NCI-H510A (cell line): ENCODE results near the gene PEAR1.
A peak's percentile ranks its signal among the peaks of the same experiment; 100 is the strongest.

ENCODE experiments used
- DNase-seq: peaks from one replicate; lab custom pipeline; 2025; lab: John Stamatoyannopoulos, UW

PEAR1 gene

DNA sequence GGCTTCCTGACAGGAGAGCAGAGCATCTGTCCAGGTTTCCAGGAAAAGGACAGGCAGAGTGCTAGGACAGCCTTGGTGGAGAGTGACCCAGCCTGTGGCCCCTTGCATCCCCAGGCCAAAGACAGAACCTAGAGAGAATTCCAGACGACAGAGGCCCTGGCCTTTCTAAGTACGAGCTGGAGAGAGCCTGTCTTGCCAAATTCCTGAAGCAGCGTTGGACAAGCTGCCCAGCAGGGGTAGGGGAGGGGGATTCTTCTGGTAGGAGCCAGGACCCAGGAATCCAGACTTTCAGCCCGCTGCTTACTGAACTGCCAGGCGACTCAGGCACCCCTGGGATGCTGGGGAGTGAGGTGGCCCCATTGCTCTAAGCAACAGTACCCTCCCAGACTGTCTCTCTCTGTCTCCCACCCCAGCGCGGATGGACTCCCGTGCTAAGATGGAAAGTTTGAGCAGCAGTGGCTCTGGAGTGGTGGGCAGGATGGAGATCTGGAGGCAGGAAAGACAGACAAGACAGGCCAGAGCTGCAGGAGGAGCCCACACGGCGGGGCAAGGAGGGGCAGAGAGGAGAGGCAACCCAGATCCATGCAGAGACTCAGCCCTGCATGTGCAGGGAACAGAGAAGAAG, 8.8 kb upstream of the PEAR1 start:
- DNase-seq = no peak

DNA sequence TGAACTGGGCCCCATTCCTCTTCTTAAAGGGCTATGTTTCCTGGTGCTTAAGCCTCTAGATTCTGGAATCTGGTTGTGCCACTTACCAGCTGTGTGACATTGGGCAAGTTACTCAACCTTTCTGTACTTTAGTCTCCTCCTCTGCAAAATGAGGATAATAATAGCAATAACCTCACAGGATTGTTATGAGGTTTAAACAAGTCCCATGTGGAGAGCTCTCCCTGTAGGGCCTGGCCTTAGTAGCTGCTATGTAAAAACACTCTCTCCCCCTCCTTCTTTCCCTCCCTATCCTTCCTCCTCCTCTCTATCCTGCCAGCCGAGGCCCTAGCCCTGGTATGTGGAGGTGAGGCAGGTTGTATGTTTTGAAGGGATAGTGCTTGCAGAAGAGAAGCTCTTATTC, 8.2 kb upstream of the PEAR1 start:
- no peak for DNase-seq

DNA sequence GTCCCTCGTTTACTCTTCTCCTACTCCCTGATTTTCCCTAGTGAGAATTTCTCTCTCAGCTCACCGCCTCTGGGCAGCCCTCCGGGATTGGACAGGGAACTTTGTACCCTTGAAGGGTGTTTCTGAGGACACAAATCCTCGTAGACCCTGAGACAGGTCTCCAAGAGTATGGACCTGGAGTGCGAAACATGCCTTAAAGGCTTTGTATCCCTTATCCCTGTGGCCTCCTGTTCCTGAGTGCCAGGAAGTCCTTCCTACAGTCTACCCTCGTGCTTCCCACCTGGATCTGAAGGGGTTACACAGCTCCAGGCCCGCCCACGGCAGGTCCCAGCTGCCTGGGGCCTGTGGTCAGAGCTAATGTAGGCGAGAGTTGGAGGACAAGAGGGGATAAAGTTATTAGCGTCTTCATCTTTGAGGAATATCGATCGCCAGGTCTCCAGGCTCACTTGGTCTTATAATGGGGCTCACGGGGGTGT, 7.6 kb upstream of the PEAR1 start:
- DNase-seq = no peak

GRCh38 chr1:156886583-156887281, 6.8 kb upstream of the PEAR1 start:
- DNase-seq = no peak

- DNase-seq = no peak
Measured at GRCh38 chr1:156887317-156887716, 6.2 kb upstream of the PEAR1 start.

DNA sequence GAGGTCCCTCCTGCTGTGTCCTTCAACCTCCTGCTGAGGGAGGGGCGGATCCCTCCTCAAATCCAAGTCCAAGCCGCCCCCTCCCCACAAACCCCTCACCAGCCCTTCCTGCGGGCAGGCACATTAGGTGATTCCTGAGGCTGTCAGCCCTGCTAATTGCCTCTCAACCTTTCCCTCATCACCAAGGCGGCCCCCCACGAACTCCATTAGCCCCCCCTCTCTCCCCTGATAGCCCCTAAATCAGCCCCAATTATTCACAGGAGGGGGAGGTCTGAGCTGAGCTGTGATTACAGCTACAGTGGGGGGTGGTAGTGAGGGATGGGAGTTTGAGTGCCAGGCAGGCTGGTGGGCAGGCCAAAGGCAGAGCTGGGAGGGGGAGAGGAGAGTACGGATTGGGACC, 5.8 kb upstream of the PEAR1 start:
- DNase-seq = no peak

GRCh38 chr1:156889802-156890580, 3.5 kb upstream of the PEAR1 start:
- DNase-seq = peak; percentile 17

DNA sequence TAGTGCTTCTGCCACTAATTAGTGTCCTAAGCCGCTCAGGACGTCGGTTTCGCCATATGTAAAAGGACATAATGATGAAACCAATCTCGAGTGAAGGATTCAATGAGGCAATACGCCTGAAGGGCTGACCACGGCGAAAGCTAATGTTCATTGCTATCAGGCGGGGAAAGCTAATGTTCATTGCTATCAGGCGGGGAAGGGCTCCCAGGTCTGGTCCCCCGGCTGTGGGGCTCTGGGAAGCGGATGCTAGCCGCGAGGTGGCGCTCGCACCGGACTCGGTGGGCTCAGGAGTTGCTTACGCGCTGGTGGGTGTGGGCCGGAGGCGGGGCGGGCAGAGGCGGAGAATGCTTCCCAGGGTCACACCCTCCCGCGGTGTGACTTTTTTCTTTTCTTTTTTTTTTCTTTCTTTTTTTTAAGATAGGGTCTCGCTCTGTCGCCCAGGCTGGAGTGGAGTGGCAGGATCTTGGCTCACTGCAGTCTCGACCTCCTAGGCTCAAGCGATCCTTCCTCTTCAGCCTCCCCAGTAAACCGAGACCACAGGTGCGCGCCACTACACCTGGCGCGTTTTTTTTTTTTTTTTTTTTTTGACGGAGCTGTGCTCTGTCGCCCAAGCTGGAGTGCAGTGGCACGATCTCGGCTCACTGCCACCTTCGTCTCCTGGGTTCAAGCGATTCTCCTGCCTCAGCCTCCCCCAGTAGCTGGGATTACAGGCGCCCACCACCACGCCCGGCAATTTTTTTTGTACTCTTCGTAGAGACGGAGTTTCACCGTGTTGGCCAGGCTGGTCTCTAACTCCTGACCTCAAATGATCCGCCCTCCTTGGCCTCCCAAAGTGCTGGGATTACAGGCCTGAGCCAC, 1.1 kb upstream of the PEAR1 start:
- DNase-seq = peak; percentile 65

DNA sequence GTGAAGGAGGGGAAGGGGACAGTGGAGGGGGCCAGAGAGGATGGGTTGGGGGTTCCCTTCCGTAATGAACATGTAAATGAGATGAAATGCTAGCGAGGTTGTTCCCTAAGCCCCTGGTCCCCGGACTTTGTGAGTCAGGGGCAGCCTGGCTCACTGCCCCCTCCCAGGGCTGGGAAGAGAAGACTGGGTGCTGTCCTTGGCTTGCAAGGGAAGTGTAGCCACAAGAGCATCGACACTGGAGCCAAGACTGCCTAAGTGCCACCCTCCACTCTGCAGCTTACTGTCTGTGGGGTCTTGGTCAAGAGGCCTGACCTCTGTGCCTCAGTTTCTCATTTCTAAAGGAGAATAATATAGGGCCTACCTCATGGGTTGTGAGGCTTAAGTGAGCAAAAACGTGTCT, 483 bp downstream of the PEAR1 start:
- DNase-seq = no peak

- DNase-seq = no peak
Measured at GRCh38 chr1:156894711-156895454, 1.4 kb downstream of the PEAR1 start.

DNA sequence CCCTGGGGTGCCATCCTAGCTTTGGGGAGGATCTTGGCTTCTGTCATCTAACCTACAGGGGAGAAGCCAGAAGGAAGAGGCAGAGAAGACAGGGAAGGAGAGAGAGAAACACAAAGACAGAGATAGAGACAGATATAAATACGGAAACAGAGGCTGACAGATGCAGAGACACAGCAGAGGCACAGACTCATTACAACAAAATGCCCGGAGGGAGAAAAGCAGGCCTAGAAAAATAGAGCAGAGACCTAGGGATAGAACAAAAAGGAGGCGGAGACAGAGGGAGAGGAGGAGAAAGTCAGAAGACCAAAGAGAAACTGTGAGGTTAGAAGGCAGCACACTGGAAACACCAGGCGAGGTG, 1.9 kb downstream of the PEAR1 start:
- no peak for DNase-seq

DNA sequence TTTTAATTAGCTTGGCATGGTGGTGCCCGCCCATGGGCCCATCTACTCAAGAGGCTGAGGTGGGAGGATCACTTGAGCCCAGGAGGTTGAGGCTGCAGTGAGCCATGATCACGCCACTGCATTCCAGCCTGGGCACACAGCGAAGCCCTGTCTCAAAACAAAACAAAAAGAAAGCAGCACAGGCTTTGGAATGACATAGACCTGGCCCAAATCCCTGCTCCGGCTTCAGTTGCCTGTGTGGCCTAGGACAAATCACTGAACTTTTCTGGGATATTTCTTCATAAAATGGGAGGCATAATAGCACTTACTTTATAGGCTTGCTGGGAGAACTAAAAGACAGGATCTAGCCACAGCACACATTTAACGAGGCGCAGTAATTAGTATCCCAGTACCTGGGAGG, 2.4 kb downstream of the PEAR1 start:
- DNase-seq = no peak

DNA sequence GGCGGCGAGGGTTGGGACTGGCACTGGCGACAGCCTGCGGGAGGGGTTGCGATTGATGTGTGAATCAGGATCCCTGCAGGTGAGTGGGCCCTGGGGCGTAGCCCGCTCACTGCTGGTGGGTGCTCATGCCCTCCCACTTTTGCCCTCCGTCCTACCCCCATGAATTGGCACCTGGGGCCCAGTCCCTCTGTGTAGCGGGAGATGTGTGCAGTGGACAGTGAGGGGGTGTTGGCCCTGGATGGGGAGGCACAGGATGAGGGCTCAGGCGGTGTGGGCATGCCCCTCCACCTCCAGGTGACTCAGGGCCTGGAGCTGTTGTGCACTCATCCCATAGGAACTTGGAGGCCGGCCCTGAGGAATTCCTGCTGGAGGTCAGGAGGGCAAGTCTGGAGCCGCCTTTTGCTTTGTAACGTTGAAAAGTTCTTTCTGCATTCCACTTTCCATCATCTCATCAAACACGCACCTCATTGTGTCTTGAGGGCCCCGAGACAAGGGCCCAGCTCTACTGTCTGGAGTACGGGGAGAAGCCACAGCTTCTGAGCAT, 3.0 kb downstream of the PEAR1 start:
- no peak for DNase-seq

DNA sequence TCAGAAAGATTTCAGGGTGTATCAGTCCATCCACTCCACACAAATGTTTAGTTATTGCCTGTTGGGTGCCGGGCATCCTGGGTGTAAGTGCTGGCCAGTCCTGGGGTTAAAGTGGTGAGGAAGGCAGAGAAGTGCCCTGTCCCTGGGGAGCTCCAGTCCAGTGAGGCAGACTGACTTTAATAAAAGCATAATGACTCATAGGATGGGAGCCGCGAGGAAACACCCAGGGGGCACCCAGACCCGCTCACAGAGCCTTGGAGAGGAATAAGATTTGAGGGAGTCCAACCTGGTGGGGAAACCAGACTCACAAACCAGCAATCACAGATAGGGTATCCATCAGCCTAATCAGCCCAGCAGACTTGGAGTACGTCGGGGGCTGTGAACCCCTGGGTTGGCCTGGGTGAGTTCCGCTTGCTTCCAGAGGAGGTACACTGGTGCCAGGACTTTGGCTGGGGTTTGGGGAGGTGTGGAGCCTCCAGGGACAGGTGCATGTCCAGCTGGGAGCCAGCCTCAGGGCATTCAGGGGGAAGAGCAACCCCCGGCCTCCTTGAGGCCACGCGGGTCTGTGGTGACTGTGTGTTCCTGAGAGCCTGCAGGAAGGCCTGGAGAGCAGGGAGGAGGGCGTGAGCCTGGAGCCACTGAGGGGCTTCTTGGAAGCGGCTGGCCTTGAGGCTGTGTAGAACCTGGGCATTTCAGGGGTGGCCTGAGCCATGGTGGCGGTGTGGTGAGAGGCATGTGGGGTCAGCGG, 3.7 kb downstream of the PEAR1 start:
- DNase-seq = no peak

GRCh38 chr1:156898161-156898566, 4.6 kb downstream of the PEAR1 start:
- DNase-seq = no peak

GRCh38 chr1:156898971-156899664, 5.6 kb downstream of the PEAR1 start:
- no peak for DNase-seq

- DNase-seq = no peak
Measured at GRCh38 chr1:156899956-156900718, 6.6 kb downstream of the PEAR1 start.

DNA sequence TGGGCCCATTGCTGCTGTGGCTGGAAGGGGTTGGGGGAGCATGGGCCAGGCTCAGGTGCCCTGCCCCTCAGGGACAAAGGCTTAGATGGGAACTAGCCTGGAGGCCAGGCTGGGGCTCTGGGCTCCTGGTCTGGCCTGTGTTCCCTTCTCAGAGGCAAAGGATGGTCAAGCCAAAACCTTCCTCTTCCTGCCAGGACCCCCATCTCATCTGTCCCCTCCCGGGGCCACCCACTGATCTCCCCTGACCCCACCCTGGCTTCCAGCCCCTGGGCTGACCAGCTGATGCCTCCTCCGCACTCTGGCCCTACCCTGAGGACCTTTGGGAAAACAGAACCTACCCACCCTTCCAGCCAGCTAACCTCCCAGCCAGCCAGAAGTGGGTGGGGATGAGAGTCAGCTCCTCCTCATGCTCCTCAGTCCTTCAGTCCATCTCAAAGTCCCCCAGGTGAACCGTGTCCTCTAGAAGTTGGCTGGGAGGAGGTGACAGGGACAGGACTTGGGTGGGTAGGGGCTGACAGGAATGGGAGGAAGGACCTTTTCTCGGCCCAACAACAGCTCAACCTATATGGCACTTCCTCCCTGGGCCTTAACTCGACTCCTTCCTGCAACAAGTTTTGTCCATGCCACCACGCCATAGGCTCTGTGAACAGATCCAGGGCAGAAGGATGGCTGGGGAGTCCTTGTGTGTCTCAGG, 7.5 kb downstream of the PEAR1 start:
- no peak for DNase-seq

GRCh38 chr1:156901590-156901900, 8.0 kb downstream of the PEAR1 start:
- no peak for DNase-seq
